Muscle of arm (tissue), 12 donors: ENCODE measurements around the gene ZCCHC2. TPM values are rescaled to one million over a fixed set of nuclear protein-coding genes. Genes with fewer than 3 reads are reported as not detected.

Source experiments
- DNase-seq: peaks from one replicate; pipeline ENCODE4 v3.0.0-alpha.2; 2013
- polyA plus RNA-seq, 12 donors: library from polyadenylated mRNA; unstranded; fragments of 120-200 nt; gene quantifications; one replicate each; pipeline ENCODE4 v1.2.1, GENCODE V29; 2013; ENCODE audit not compliant: insufficient read length in 12 of 12

Gene ZCCHC2
- polyA plus RNA-seq, 12 donors = 8.0 to 19.9 (median 9.7) TPM; not detected in 1

- DNase-seq = no peak
These were observed 85.0 kb downstream of the ZCCHC2 start for GRCh38 chr18:62607708-62608428.

- no peak for DNase-seq
These were observed 86.9 kb downstream of the ZCCHC2 start for GRCh38 chr18:62609764-62610163.

- DNase-seq = no peak
These were observed 87.5 kb downstream of the ZCCHC2 start for GRCh38 chr18:62610351-62610700.

GRCh38 chr18:62610701-62611411 is 88.0 kb downstream of the ZCCHC2 start:
- peak; percentile 42 for DNase-seq

- peak; percentile 16 for DNase-seq
These were observed 88.8 kb downstream of the ZCCHC2 start for GRCh38 chr18:62611453-62612288.

GRCh38 chr18:62612289-62612645 is 89.4 kb downstream of the ZCCHC2 start:
- no peak for DNase-seq

- DNase-seq = no peak
These were observed 90.0 kb downstream of the ZCCHC2 start for GRCh38 chr18:62612776-62613175.

- no peak for DNase-seq
These were observed 91.7 kb downstream of the ZCCHC2 start for GRCh38 chr18:62614494-62614893.

GRCh38 chr18:62616331-62616805 is 93.5 kb downstream of the ZCCHC2 start:
- no peak for DNase-seq

GRCh38 chr18:62617793-62618591 is 95.2 kb downstream of the ZCCHC2 start:
- no peak for DNase-seq

- no peak for DNase-seq
These were observed 95.9 kb downstream of the ZCCHC2 start for GRCh38 chr18:62618735-62619134.

- no peak for DNase-seq
These were observed 98.7 kb downstream of the ZCCHC2 start for GRCh38 chr18:62621546-62621945.

GRCh38 chr18:62625019-62625418 is 102.2 kb downstream of the ZCCHC2 start:
- peak; percentile 59 for DNase-seq

Other genes with a start within 250 kb of the ZCCHC2 start
- gene TNFRSF11A, start 197.7 kb upstream of the ZCCHC2 start, polyA plus RNA-seq = 1 to 10 TPM in 11 of 12 donors, not detected in 1; 1.9 to 6.6 (median 3.5) TPM
- 10 to 100 TPM in 2 of 12 donors, 1 to 10 TPM in 9, not detected in 1; 7.3 to 12.0 (median 8.8) TPM for gene PHLPP1, start 192.5 kb downstream of the ZCCHC2 start, polyA plus RNA-seq